Inflammatory macrophage (primary cell): ENCODE results near the gene CRISPLD2.
"Not testable (repeated sequence)": the region's sequence is repeated elsewhere in the genome, so short reads cannot be mapped to it uniquely, and the experiment has no call there.

Experiments
- DNase-seq, 2 donors: peaks; one replicate each; pipeline ENCODE4 v3.0.0-alpha.2; 2020 to 2022

The CRISPLD2 gene

GRCh38 chr16:84933774-84934631 lies 114.2 kb downstream of the CRISPLD2 start:
- DNase-seq = no peak

GRCh38 chr16:84937196-84938005 lies 117.6 kb downstream of the CRISPLD2 start:
- DNase-seq = no peak

GRCh38 chr16:84938616-84939015 lies 118.8 kb downstream of the CRISPLD2 start:
- DNase-seq = not testable (repeated sequence)

- DNase-seq = no peak
Measured at GRCh38 chr16:84940670-84941551, 121.1 kb downstream of the CRISPLD2 start.

- no peak for DNase-seq
Measured at GRCh38 chr16:84941921-84942320, 122.1 kb downstream of the CRISPLD2 start.

- DNase-seq = no peak
Measured at GRCh38 chr16:84942786-84943185, 123.0 kb downstream of the CRISPLD2 start.

- no peak for DNase-seq
Measured at GRCh38 chr16:84943620-84944019, 123.8 kb downstream of the CRISPLD2 start.

- DNase-seq = peak; percentile 25 to 39
Measured at GRCh38 chr16:84947022-84947421, 127.2 kb downstream of the CRISPLD2 start.

GRCh38 chr16:84947996-84948850 lies 128.4 kb downstream of the CRISPLD2 start:
- DNase-seq = no peak

GRCh38 chr16:84948851-84949610 lies 129.2 kb downstream of the CRISPLD2 start:
- DNase-seq = no peak

GRCh38 chr16:84949772-84950436 lies 130.1 kb downstream of the CRISPLD2 start:
- no peak for DNase-seq

- peak; percentile 32 to 50 for DNase-seq
Measured at GRCh38 chr16:84950906-84951305, 131.1 kb downstream of the CRISPLD2 start.

GRCh38 chr16:84952335-84953189 lies 132.8 kb downstream of the CRISPLD2 start:
- peak; percentile 87 to 88 for DNase-seq

- DNase-seq = no peak
Measured at GRCh38 chr16:84953190-84953746, 133.5 kb downstream of the CRISPLD2 start.

- no peak for DNase-seq
Measured at GRCh38 chr16:84955427-84955826, 135.6 kb downstream of the CRISPLD2 start.

GRCh38 chr16:84957192-84957591 lies 137.4 kb downstream of the CRISPLD2 start:
- DNase-seq = no peak

- no peak for DNase-seq
Measured at GRCh38 chr16:84957792-84958191, 138.0 kb downstream of the CRISPLD2 start.
